AG20443 (cell line): Measurements from ENCODE around the gene RNF213.

Experiments used
- DNase-seq: peaks from one replicate; pipeline ENCODE4 v3.0.0; 2012; ENCODE audit warnings: low spot score, mixed read lengths

Gene RNF213

GRCh38 chr17:80352216-80352895, 91.7 kb downstream of the RNF213 start:
- no peak for DNase-seq

GRCh38 chr17:80352991-80353665, 92.5 kb downstream of the RNF213 start:
- no peak for DNase-seq

GRCh38 chr17:80353718-80354275, 93.1 kb downstream of the RNF213 start:
- no peak for DNase-seq

DNA sequence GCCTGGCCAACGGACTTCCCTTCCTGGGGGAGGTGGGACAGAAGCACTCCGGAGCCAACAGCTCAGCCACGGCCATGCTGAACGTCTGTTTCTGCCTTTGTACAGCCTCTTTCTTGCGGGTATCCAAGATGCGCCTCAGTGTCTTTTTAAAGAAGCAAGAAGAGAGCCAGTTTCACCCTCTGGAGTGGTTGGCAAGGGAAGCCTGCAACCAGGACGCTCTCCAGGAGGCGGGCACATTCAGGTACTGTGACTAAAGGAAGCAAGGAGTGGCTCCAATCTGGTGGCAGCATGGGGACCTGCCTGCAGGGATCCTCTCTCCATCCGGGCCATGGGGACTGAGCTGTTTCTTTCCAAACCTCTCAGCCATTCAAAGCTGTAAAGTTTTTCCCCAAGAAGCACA, 93.7 kb downstream of the RNF213 start:
- no peak for DNase-seq

DNA sequence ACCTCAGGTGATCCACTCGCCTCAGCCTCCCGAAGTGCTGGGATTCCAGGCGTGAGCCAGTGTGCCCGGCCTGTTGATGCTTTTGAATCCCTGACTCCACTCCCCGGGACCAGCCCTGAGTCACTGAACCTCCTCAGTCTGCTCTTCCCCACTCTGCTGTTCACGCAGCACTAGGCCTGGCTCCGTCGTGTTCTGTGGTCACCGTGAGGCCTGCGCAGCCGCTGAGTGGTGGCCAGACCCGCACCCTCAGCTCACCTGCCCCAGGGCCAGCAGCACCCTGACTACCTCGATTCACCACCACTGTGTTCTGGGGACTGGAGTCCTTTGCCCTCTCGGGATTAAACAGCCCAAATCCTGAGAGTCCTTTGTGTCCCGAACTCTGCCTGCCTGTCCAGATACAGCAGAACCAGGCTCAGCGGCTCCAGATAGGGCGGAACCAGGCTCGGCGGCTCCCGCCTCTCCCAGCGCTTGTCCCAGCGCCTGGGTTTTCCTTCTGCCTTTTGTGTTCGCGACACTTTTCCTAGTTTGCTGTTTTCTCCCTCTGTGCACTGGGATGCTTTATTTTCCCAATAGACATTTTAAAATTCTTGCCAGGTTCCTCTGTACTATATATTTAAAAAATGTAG, 95.7 kb downstream of the RNF213 start:
- no peak for DNase-seq

- DNase-seq, result no peak
These were observed 97.5 kb downstream of the RNF213 start for GRCh38 chr17:80358131-80358530.

GRCh38 chr17:80358861-80359260, 98.2 kb downstream of the RNF213 start:
- DNase-seq, result no peak

GRCh38 chr17:80359422-80360110, 98.9 kb downstream of the RNF213 start:
- no peak for DNase-seq

DNA sequence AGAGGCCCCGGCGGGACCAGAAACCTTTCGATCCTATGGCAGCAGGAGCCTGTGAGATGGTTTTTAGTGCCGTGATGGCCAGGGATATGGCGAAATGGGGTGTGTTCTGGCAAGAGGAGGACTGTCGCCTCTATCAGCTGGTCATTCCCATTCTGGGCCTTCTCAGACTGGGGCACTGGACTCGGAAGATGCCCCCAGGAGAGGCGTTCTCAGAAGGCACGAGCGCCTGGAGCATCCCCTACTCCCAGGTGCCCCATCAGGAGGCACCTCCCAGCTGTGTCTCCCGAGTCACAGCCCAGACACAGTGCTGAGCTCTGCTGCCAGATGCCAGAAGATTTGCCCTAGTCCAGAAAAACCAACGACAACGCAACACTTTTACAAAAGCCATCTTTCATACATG, 99.7 kb downstream of the RNF213 start:
- DNase-seq, result no peak

GRCh38 chr17:80361495-80362220, 101.0 kb downstream of the RNF213 start:
- DNase-seq, result peak; percentile 42

- no peak for DNase-seq
These were observed 101.9 kb downstream of the RNF213 start for GRCh38 chr17:80362428-80363119.

DNA sequence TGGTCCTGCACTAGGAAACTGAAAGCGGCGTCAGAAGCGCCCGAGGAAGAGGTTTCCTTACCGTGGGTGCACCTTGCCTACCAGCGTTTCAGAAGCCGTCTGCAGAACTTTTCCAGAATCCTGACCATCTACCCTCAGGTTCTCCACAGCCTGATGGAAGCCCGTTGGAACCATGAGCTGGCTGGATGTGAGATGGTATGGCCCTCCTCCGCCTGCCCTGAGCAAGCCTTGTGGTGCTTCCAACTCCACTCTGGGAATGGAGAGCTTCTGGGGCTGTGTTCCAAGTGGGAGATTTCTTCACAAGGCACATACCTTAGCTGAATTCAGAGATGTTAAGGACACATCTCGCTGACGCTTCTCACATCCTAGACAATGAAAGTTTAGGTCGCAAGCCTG, 102.5 kb downstream of the RNF213 start:
- DNase-seq, result no peak

DNA sequence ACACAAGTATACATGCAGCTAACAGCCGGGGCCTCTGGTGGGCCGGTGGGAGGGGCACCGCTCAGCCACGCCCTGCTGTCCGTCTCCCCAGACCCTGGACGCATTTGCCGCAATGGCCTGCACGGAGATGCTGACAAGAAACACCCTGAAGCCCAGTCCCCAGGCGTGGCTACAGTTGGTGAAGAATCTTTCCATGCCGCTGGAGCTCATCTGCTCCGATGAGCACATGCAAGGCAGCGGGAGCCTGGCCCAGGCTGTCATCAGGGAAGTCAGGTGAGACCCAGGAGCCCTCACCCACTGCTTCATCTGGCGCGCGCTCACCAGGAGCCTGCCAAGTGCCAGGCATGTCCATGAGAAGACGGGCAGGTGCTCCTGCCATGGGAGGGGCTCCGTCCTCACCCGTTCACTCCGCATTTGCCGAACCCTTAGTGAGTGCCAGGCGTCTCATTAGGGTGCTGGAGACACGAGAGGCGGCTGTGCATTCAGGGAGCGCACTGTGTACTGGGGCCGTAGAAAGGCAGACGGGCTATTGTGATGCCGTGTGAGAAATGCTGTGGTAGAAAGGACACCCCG, 103.0 kb downstream of the RNF213 start:
- no peak for DNase-seq

DNA sequence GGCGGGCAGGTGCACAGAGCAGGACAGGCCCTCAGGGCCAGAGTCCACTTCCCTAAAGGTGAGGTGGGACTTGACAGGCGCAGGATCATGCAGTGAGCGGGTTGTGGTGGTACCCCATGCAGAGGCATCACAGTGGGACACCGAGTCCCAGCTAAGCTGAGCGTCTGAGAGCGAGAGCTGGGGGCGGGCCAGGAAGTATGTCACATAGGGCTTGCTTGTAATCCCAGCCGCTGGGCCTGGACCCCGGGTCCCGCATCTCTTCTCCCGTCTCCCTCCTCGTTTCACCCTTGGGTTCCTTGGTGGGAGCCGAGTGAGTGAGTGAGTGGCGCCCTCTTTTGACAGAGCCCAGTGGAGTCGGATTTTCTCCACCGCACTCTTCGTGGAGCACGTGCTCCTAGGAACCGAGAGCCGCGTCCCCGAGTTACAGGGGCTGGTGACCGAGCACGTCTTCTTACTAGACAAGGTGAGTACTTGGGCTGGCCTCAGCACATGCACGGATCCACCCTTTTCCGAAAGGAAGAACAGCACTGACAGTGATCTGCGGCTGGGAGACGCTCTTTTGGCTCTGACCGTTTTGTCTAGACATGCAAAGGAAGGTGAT, 103.5 kb downstream of the RNF213 start:
- peak; percentile 27 for DNase-seq

DNA sequence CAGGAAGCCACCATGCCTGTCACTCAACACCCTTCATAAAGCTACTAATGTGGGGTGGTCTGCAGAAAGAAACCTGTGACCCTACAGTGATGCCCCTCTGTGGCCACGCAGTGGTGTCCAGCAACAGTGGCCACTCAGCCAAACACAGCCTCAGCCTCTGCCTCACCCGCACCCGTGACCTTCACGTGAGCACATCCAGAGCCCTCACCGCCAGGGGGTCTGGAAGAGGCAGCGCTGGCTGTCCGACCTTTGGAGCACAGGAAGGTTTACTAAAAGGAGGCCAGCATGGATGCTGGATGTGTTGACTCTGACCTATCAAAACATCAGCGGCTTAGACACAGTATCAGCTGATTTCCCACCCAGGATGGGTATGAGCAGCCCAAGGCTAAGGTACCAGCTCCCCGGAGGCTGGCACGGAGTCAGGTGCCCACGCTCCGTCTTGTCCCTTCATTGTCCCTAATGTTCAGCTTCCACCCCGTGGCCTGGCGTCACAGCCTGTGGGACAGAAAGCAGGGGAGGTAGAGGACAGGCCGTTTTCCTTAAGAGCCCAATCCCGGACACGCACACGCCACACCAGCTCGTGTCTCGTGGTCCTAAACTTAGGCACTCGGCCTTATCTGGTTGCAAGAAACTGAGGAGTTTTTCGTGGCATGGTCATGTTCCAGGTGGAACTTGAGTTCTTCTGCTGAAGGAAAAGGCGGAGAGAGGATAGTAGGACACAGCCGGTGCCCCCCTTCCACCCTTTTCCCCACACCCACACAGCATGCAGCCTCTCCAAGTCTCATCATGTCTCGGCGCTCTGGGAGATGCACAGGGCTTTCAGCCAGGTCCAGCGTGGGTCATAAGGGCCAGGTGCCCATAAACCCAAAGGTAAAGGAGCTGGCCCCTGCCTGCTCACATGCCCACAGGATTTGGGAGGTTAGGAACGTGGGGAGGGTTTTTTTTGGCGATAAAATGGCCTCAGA, 104.6 kb downstream of the RNF213 start:
- DNase-seq, result no peak

- no peak for DNase-seq
These were observed 105.3 kb downstream of the RNF213 start for GRCh38 chr17:80365983-80366382.

GRCh38 chr17:80367503-80367902, 106.9 kb downstream of the RNF213 start:
- DNase-seq, result no peak

GRCh38 chr17:80371196-80371595, 110.5 kb downstream of the RNF213 start:
- DNase-seq, result no peak

GRCh38 chr17:80372456-80372855, 111.8 kb downstream of the RNF213 start:
- no peak for DNase-seq
